Neural progenitor cell (in vitro differentiated cells): ENCODE measurements around the gene PPAN.

Experiments used
- EZH2 ChIP-seq: fragments of 200-600 bp; sonication (generic); IDR thresholded peaks from 2 replicates; pipeline ENCODE4 v1.6.1; 2017; ENCODE audit warnings: antibody characterized with exemption, mild to moderate bottlenecking, moderate library complexity
- EZH2phosphoT487 ChIP-seq: fragments of 200-600 bp; sonication (generic); IDR thresholded peaks from 2 replicates; pipeline ENCODE4 v1.6.1; 2017; ENCODE audit warnings: antibody characterized with exemption
- TF ChIP-seq, protein P1 (sequence below): fragments of 200-600 bp; sonication (generic); IDR thresholded peaks from 2 replicates; pipeline ENCODE4 v1.5.1; 2017; ENCODE audit warnings: antibody characterized with exemption, mild to moderate bottlenecking

- TF ChIP-seq, protein P1, sequence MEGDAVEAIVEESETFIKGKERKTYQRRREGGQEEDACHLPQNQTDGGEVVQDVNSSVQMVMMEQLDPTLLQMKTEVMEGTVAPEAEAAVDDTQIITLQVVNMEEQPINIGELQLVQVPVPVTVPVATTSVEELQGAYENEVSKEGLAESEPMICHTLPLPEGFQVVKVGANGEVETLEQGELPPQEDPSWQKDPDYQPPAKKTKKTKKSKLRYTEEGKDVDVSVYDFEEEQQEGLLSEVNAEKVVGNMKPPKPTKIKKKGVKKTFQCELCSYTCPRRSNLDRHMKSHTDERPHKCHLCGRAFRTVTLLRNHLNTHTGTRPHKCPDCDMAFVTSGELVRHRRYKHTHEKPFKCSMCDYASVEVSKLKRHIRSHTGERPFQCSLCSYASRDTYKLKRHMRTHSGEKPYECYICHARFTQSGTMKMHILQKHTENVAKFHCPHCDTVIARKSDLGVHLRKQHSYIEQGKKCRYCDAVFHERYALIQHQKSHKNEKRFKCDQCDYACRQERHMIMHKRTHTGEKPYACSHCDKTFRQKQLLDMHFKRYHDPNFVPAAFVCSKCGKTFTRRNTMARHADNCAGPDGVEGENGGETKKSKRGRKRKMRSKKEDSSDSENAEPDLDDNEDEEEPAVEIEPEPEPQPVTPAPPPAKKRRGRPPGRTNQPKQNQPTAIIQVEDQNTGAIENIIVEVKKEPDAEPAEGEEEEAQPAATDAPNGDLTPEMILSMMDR: no peak
- TF ChIP-seq EZH2phosphoT487: no peak
- TF ChIP-seq EZH2: no peak
Observed at GRCh38 chr19:10134040-10134439, 27.9 kb downstream of the PPAN start.
